Ovary (tissue), 3 donors: Measurements from ENCODE around the gene GCSH.

Source experiments
- CTCF ChIP-seq, 3 donors: fragments of 450-650 bp in 2 of 3; fragments of 200-600 bp in 1 of 3; IDR thresholded peaks; one replicate each; pipeline versions ENCODE4 v1.5.1 to v1.8.0; 2016 to 2022; ENCODE audit warnings: antibody characterized with exemption in 3 of 3, mild to moderate bottlenecking in 1 of 3
- EP300 ChIP-seq: sonication (generic); formaldehyde crosslinking; IDR thresholded peaks from one replicate; pipeline ENCODE4 v1.6.1; 2017; ENCODE audit warnings: antibody characterized with exemption
- POLR2A ChIP-seq: fragments of 450-650 bp; IDR thresholded peaks from one replicate; pipeline ENCODE4 v1.6.1; 2017; ENCODE audit warnings: antibody characterized with exemption, mild to moderate bottlenecking, moderate library complexity
- donor health status: DM: no; HTN: no; CAD: no.

- no peak for TF ChIP-seq CTCF (IDR thresholded peaks at IDR 0.05)
- no peak for TF ChIP-seq POLR2A
- no peak for TF ChIP-seq EP300
These were observed 5.5 kb upstream of the GCSH start for GRCh38 chr16:81101702-81102101.
